Activated CD4-positive, alpha-beta T cell treated with anti-CD3 and anti-CD28 coated beads for 36 hours (primary cell): ENCODE data around the gene SCAMP1. TPM values are rescaled to one million over a fixed set of nuclear protein-coding genes. Genes with fewer than 3 reads are reported as not detected.
A peak's percentile ranks its signal among the peaks of the same experiment; 100 is the strongest.
"Not testable (repeated sequence)": the region's sequence is repeated elsewhere in the genome, so short reads cannot be mapped to it uniquely, and the experiment has no call there.

ENCODE experiments used
- ATAC-seq: fragments of 200-7000 bp; cut with Tn5 transposase; one replicate; pipeline ENCODE4 v1.10.0; 2021; ENCODE audit warnings: mild to moderate bottlenecking, moderate library complexity
- CTCF ChIA-PET: fragments of 350-600 bp; sonication (Branson Sonifier 250); formaldehyde crosslinking; loops from one replicate; lab custom pipeline; 2021; ENCODE audit warnings: antibody characterized with exemption; lab: Charles Lee
- POLR2A ChIA-PET: fragments of 350-600 bp; sonication (Branson Sonifier 250); formaldehyde crosslinking; loops from one replicate; lab custom pipeline; 2021; ENCODE audit warnings: antibody characterized with exemption, inconsistent platforms; lab: Charles Lee
- DNase-seq: peaks from one replicate; pipeline ENCODE4 v3.0.0-alpha.2; 2020
- H3K27ac Mint-ChIP-seq: one replicate; pipeline ENCODE4 v1.8.0; 2021; ENCODE audit warnings: mixed read lengths
- H3K27me3 Mint-ChIP-seq: one replicate; pipeline ENCODE4 v1.8.0; 2021; ENCODE audit warnings: mixed read lengths
- H3K36me3 Mint-ChIP-seq: one replicate; pipeline ENCODE4 v1.8.0; 2021; ENCODE audit warnings: low read depth, mixed read lengths
- H3K4me1 Mint-ChIP-seq: one replicate; pipeline ENCODE4 v1.8.0; 2021; ENCODE audit warnings: mixed read lengths
- H3K4me3 Mint-ChIP-seq: one replicate; pipeline ENCODE4 v1.8.0; 2021; ENCODE audit warnings: mild to moderate bottlenecking, moderate library complexity, mixed read lengths
- H3K9me3 Mint-ChIP-seq: one replicate; pipeline ENCODE4 v1.8.0; 2021; ENCODE audit warnings: low read depth, mixed read lengths
- intact Hi-C, 2 experiments: fragments of 100-400 bp; cut with DNase I in 1 of 2; cut with micrococcal nuclease in 1 of 2; formaldehyde crosslinking; loops; one replicate each; pipeline versions ENCODE4 v1.14.2 to v1.15.1; 2022 to 2024; cut with DNase I, micrococcal nuclease
- total RNA-seq, 2 experiments: library from RNA; stranded (reverse); gene quantifications; one replicate each; pipeline ENCODE4 v1.2.3, GENCODE V29; 2021

SCAMP1 gene
- total RNA-seq, 2 experiments from 2014 or later: 15.5 to 24.1 TPM

GRCh38 chr5:78335976-78336375 lies 24.4 kb upstream of the SCAMP1 start:
- ChIA-PET CTCF (interaction anchor here (0.6 kb wide), 1 partner anchor 121 kb away, joined by 3 read pairs; no protein-coding TSS in a partner anchor), POLR2A (no interaction called here)
- no peaks in the 10 kb centered on the region for H3K4me1 Mint-ChIP-seq
- DNase-seq (no peak), ATAC-seq (no peak)
- H3K27me3 Mint-ChIP-seq: no peaks in the 10 kb centered on the region
- H3K27ac Mint-ChIP-seq: no peak overlapping the region
- H3K9me3 Mint-ChIP-seq: peaks cover 7% of the 10 kb centered on the region
- intact Hi-C loops: no loop called here
- no peak overlapping the region for H3K4me3 Mint-ChIP-seq
- no peaks in the 10 kb centered on the region for H3K36me3 Mint-ChIP-seq

GRCh38 chr5:78336698-78337097 lies 23.7 kb upstream of the SCAMP1 start:
- ATAC-seq: no peak
- POLR2A ChIA-PET: no interaction called here
- intact Hi-C loops: no loop called here
- Mint-ChIP-seq H3K27me3 (no peaks in the 10 kb centered on the region), H3K27ac (no peak overlapping the region), H3K36me3 (no peaks in the 10 kb centered on the region), H3K4me1 (no peaks in the 10 kb centered on the region), H3K9me3 (peaks cover 7% of the 10 kb centered on the region), H3K4me3 (no peak overlapping the region)
- no peak for DNase-seq
- CTCF ChIA-PET: interaction anchor here (1.1 kb wide), 1 partner anchor 36 kb away, joined by 3 read pairs; no protein-coding TSS in a partner anchor

GRCh38 chr5:78339617-78340436 lies 20.6 kb upstream of the SCAMP1 start:
- POLR2A ChIA-PET: no interaction called here
- no peak overlapping the region for H3K27ac Mint-ChIP-seq
- intact Hi-C loops: no loop called here

GRCh38 chr5:78341440-78341839 lies 19.0 kb upstream of the SCAMP1 start:
- DNase-seq: no peak
- Mint-ChIP-seq H3K27me3 (peaks cover 5% of the 10 kb centered on the region), H3K9me3 (peaks cover 7% of the 10 kb centered on the region), H3K4me3 (no peak overlapping the region), H3K27ac (no peak overlapping the region), H3K36me3 (no peaks in the 10 kb centered on the region), H3K4me1 (no peaks in the 10 kb centered on the region)
- ChIA-PET CTCF (no interaction called here), POLR2A (no interaction called here)
- no peak for ATAC-seq
- intact Hi-C loops: no loop called here

More at GRCh38 chr5:78339617-78340436, 20.6 kb upstream of the SCAMP1 start:
- DNase-seq (no peak), ATAC-seq (no peak)
- H3K4me1 Mint-ChIP-seq: no peaks in the 10 kb centered on the region
- no peaks in the 10 kb centered on the region for H3K36me3 Mint-ChIP-seq
- CTCF ChIA-PET: interaction anchor here (0.6 kb wide), 1 partner anchor 942 kb away, joined by 3 read pairs; no protein-coding TSS in a partner anchor
- no peak overlapping the region for H3K4me3 Mint-ChIP-seq
- H3K27me3 Mint-ChIP-seq: no peaks in the 10 kb centered on the region
- H3K9me3 Mint-ChIP-seq: peaks cover 7% of the 10 kb centered on the region

GRCh38 chr5:78345485-78345884 lies 14.9 kb upstream of the SCAMP1 start:
- H3K27me3 Mint-ChIP-seq: peaks cover 5% of the 10 kb centered on the region
- ChIA-PET POLR2A (no interaction called here), CTCF (no interaction called here)
- ATAC-seq (no peak), DNase-seq (no peak)
- no peaks in the 10 kb centered on the region for H3K36me3 Mint-ChIP-seq
- H3K4me3 Mint-ChIP-seq: no peak overlapping the region
- H3K4me1 Mint-ChIP-seq: no peaks in the 10 kb centered on the region
- no peaks in the 10 kb centered on the region for H3K9me3 Mint-ChIP-seq
- no peak overlapping the region for H3K27ac Mint-ChIP-seq
- intact Hi-C loops: no loop called here

GRCh38 chr5:78353520-78353919 lies 6.9 kb upstream of the SCAMP1 start:
- Mint-ChIP-seq H3K4me1 (peaks cover 3% of the 10 kb centered on the region), H3K36me3 (peaks cover 6% of the 10 kb centered on the region), H3K9me3 (no peaks in the 10 kb centered on the region), H3K27ac (no peak overlapping the region), H3K27me3 (no peaks in the 10 kb centered on the region), H3K4me3 (no peak overlapping the region)
- no peak for ATAC-seq
- ChIA-PET POLR2A (interaction anchor here (0.6 kb wide), 1 partner anchor 224 kb away, joined by 3 read pairs; no protein-coding TSS in a partner anchor), CTCF (no interaction called here)
- intact Hi-C loops: no loop called here
- no peak for DNase-seq

GRCh38 chr5:78354066-78354670 lies 6.2 kb upstream of the SCAMP1 start:
- no peaks in the 10 kb centered on the region for H3K9me3 Mint-ChIP-seq
- H3K27ac Mint-ChIP-seq: no peak overlapping the region
- peaks cover 12% of the 10 kb centered on the region for H3K36me3 Mint-ChIP-seq
- intact Hi-C loops: no loop called here
- H3K4me3 Mint-ChIP-seq: no peak overlapping the region
- POLR2A ChIA-PET: interaction anchor here (0.6 to 0.7 kb wide), 2 partner anchors 70 to 223 kb away, joined by 3 to 4 read pairs; no protein-coding TSS in a partner anchor
- CTCF ChIA-PET: no interaction called here
- no peak for DNase-seq
- H3K4me1 Mint-ChIP-seq: peaks cover 10% of the 10 kb centered on the region
- ATAC-seq: no peak
- H3K27me3 Mint-ChIP-seq: no peaks in the 10 kb centered on the region

- ATAC-seq (no peak), DNase-seq (no peak)
- no peak overlapping the region for H3K27ac Mint-ChIP-seq
- no peak overlapping the region for H3K4me3 Mint-ChIP-seq
- POLR2A ChIA-PET: no interaction called here
- peaks cover 16% of the 10 kb centered on the region for H3K4me1 Mint-ChIP-seq
- intact Hi-C loops: no loop called here
- H3K27me3 Mint-ChIP-seq: no peaks in the 10 kb centered on the region
- CTCF ChIA-PET: no interaction called here
- no peaks in the 10 kb centered on the region for H3K9me3 Mint-ChIP-seq
- H3K36me3 Mint-ChIP-seq: peaks cover 16% of the 10 kb centered on the region
Measured at GRCh38 chr5:78355561-78355960, 4.9 kb upstream of the SCAMP1 start.

- H3K9me3 Mint-ChIP-seq, intact Hi-C loops, DNase-seq, H3K27me3 Mint-ChIP-seq, ATAC-seq: not testable (repeated sequence)
- Mint-ChIP-seq H3K4me3 (peak overlapping the region; percentile 94), H3K4me1 (peaks cover 35% of the 10 kb centered on the region), H3K27ac (peak overlapping the region; percentile 97), H3K36me3 (peaks cover 16% of the 10 kb centered on the region)
- ChIA-PET POLR2A (interaction anchor here (1.0 to 1.9 kb wide), 3 partner anchors 64 to 65 kb away, joined by 3 to 23 read pairs (median 3); partner anchors contain the start of gene AP3B1), CTCF (interaction anchor here (0.7 to 1.0 kb wide), 4 partner anchors 33 to 89 kb away, joined by 3 to 7 read pairs (median 4); partner anchors contain the start of gene AP3B1)
Measured at GRCh38 chr5:78359455-78359830, 974 bp upstream of the SCAMP1 start.

GRCh38 chr5:78360674-78360923 lies 182 bp downstream of the SCAMP1 start:
- Mint-ChIP-seq H3K36me3 (peaks cover 16% of the 10 kb centered on the region), H3K27ac (peak overlapping the region; percentile 97), H3K9me3 (no peaks in the 10 kb centered on the region), H3K27me3 (no peaks in the 10 kb centered on the region), H3K4me1 (peaks cover 35% of the 10 kb centered on the region), H3K4me3 (peak overlapping the region; percentile 94)
- DNase-seq (no peak), ATAC-seq (no peak)
- ChIA-PET CTCF (interaction anchor here (0.6 to 2.0 kb wide), 6 partner anchors 12 to 876 kb away, joined by 3 to 17 read pairs (median 3); partner anchors contain the start of gene AP3B1), POLR2A (interaction anchor here (1.1 to 1.9 kb wide), 2 partner anchors 12 to 66 kb away, joined by 3 to 23 read pairs; partner anchors contain the start of gene AP3B1)
- intact Hi-C loops: loop anchor here (1.0 to 5.0 kb wide), 6 partner anchors 66 to 1154 kb away; partner anchors contain the start of genes AP3B1 (in 2 of the 2), HOMER1 (in 1 of the 2), JMY (in 1 of the 2) and TBCA (in 1 of the 2)

- Mint-ChIP-seq H3K9me3 (no peaks in the 10 kb centered on the region), H3K4me3 (peak overlapping the region; percentile 94), H3K36me3 (peaks cover 16% of the 10 kb centered on the region), H3K4me1 (peaks cover 35% of the 10 kb centered on the region), H3K27me3 (no peaks in the 10 kb centered on the region), H3K27ac (peak overlapping the region; percentile 97)
- POLR2A ChIA-PET: interaction anchor here (1.1 to 1.9 kb wide), 2 partner anchors 11 to 66 kb away, joined by 3 to 23 read pairs; partner anchors contain the start of gene AP3B1
- CTCF ChIA-PET: interaction anchor here (0.6 to 2.0 kb wide), 9 partner anchors 9 to 875 kb away, joined by 3 to 17 read pairs (median 3); partner anchors contain the start of gene AP3B1
- peak; percentile 79 for DNase-seq
- peak; percentile 48 for ATAC-seq
- intact Hi-C loops: loop anchor here (1.0 to 5.0 kb wide), 6 partner anchors 67 to 1153 kb away; partner anchors contain the start of genes AP3B1 (in 2 of the 2), HOMER1 (in 1 of the 2), JMY (in 1 of the 2) and TBCA (in 1 of the 2)
Measured at GRCh38 chr5:78360924-78361630, 660 bp downstream of the SCAMP1 start.
